Neuron (in vitro differentiated cells): ENCODE data around the gene EHHADH.

ENCODE experiments used
- H2AFZ ChIP-seq: one replicate; pipeline ENCODE4 v1.6.1; 2013; ENCODE audit warnings: low read depth, mild to moderate bottlenecking, inconsistent platforms, low read length, moderate library complexity
- H3K27me3 ChIP-seq: one replicate; pipeline ENCODE4 v1.6.1; 2013; ENCODE audit warnings: low read length; ENCODE audit not compliant: insufficient read depth
- H3K36me3 ChIP-seq: one replicate; pipeline ENCODE4 v1.6.1; 2013; ENCODE audit warnings: low read length; ENCODE audit not compliant: insufficient read depth
- H3K4me1 ChIP-seq: one replicate; pipeline ENCODE4 v1.6.1; 2013; ENCODE audit warnings: low read length; ENCODE audit not compliant: insufficient read depth
- H3K4me3 ChIP-seq: 2 replicates; pipeline ENCODE4 v1.5.1; 2013; ENCODE audit warnings: mild to moderate bottlenecking, low read length, moderate library complexity
- H3K9me3 ChIP-seq: one replicate; pipeline ENCODE4 v1.6.1; 2013; ENCODE audit warnings: low read length

Gene EHHADH

DNA sequence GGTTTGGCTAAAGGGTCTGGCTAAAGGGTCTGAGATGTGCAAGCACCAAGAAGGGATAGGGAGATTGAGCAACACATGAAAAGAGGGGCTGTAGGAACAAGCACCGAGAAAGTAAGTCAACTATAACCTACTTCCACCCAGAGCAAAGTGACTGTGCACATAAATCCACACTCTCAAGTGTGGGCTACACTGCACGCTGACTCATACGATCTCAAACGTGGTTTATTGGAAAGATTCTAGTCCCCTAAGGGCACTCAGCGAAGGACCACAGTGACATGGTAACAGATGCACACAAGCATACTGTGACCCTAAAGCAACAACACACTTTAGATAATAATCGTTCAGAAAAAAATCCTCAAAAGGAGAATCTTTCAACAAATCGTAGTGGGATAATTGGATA lies 48.0 kb downstream of the EHHADH start:
- Histone ChIP-seq H2AFZ (no peak overlapping the region), H3K27me3 (no peaks in the 10 kb centered on the region), H3K4me1 (no peaks in the 10 kb centered on the region), H3K9me3 (peaks cover 4% of the 10 kb centered on the region), H3K4me3 (no peak overlapping the region), H3K36me3 (no peaks in the 10 kb centered on the region)

DNA sequence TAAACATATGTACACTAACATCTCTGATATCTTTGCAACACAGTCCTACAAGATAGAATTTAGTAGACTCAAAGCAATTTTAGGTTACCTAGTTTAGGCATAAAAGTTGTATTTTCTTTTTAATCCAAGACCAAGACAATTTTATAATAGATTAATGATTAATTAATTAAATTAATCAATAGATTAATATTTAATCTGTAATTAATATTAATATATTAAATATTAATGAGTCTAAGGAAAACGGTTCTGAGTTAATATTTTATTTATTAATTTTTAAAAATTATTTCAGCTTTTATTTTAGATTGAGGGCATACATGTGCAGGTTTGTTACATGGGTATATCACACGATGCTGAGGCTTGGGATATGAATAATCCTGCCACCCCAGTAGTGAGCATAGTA lies 49.0 kb downstream of the EHHADH start:
- no peaks in the 10 kb centered on the region for H3K36me3 ChIP-seq
- H3K4me1 ChIP-seq: no peaks in the 10 kb centered on the region
- no peak overlapping the region for H2AFZ ChIP-seq

DNA sequence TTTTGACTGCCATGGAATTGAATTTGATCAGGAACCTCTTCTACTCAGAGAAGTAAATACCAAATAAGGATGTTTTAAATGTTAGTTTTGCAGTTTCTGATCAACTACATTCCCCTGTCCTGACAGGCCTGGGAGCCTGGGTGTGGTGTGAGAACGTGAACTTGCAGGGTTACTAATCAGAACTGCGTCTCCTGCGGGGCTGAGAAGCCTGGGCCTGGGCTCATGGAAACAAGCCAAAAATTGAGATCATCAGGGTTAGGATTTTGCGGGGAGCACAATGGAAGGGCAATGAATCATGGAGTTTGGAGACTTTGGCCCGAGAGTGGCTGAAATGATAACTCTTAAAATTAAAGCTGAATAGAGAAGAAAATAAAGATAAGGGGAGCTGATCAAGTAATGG lies 53.2 kb downstream of the EHHADH start:
- Histone ChIP-seq H3K27me3 (no peaks in the 10 kb centered on the region), H2AFZ (no peak overlapping the region), H3K36me3 (no peaks in the 10 kb centered on the region), H3K4me1 (no peaks in the 10 kb centered on the region), H3K9me3 (peaks cover 4% of the 10 kb centered on the region), H3K4me3 (no peak overlapping the region)

More for the DNA sequence above, 49.0 kb downstream of the EHHADH start:
- Histone ChIP-seq H3K27me3 (no peaks in the 10 kb centered on the region), H3K4me3 (no peak overlapping the region), H3K9me3 (peaks cover 4% of the 10 kb centered on the region)

DNA sequence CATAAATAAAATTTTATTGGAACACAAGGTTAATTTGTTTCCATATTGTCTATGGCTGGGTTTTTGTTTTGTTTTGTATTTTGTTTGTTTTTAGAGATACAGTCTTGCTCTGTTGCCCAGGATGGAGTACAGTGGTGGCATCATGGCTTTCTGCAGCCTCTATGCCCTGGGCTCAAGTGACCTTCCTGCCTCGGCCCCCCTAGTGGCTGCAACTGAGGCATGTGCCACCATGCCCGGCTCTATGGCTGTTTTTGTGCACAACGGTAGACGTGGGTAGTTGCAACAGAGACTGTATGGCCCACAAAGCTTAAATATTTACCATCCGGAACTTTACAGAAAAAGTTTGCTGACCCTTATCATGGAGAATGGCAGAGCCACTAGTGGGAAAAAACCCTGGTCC lies 54.2 kb downstream of the EHHADH start:
- H2AFZ ChIP-seq: no peak overlapping the region
- peaks cover 4% of the 10 kb centered on the region for H3K9me3 ChIP-seq
- no peak overlapping the region for H3K4me3 ChIP-seq
- H3K36me3 ChIP-seq: no peaks in the 10 kb centered on the region
- H3K4me1 ChIP-seq: no peaks in the 10 kb centered on the region
- H3K27me3 ChIP-seq: no peaks in the 10 kb centered on the region

DNA sequence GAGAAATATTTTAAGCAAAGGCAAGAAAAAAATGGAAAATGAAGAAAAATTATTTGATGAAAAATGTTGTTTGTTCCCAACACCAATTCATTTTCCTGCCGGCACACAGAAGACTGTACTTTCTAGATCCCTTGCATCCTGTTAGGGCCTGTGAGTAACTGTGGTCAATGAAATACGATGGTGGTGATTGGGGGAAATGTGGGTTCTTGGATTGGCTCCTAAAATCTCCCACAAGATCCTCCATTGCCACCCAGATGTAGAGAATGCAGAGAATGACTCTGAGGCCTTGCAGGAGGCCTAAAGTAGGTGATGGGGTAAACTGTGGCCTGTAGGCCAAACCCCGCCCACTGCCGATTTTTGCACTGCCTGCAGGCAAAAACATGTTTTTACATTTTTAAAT lies 54.6 kb downstream of the EHHADH start:
- Histone ChIP-seq H3K4me1 (no peaks in the 10 kb centered on the region), H2AFZ (no peak overlapping the region), H3K36me3 (no peaks in the 10 kb centered on the region)

DNA sequence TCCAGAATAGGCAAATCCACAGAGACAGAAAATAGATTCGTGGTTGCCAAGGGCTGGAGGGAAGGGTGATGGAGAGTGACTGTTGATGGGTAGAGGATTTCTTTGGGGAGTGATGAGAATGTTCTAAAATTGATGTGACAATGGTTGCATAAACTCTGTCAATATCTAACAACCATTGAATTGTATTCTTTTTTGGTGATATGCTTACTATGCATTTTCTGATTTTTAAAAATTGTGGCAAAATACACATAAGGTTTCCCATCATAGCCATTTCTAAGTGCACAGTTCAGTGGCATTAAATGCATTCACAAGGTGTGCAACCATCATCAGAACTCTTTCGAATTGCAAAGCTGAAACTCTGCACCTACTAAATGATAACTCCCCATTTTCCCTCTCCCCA lies 56.8 kb downstream of the EHHADH start:
- Histone ChIP-seq H3K36me3 (no peaks in the 10 kb centered on the region), H3K4me1 (no peaks in the 10 kb centered on the region), H3K27me3 (no peaks in the 10 kb centered on the region), H3K9me3 (peaks cover 6% of the 10 kb centered on the region), H2AFZ (no peak overlapping the region), H3K4me3 (no peak overlapping the region)

More for the DNA sequence above, 54.6 kb downstream of the EHHADH start:
- no peaks in the 10 kb centered on the region for H3K27me3 ChIP-seq
- no peak overlapping the region for H3K4me3 ChIP-seq
- peaks cover 4% of the 10 kb centered on the region for H3K9me3 ChIP-seq

DNA sequence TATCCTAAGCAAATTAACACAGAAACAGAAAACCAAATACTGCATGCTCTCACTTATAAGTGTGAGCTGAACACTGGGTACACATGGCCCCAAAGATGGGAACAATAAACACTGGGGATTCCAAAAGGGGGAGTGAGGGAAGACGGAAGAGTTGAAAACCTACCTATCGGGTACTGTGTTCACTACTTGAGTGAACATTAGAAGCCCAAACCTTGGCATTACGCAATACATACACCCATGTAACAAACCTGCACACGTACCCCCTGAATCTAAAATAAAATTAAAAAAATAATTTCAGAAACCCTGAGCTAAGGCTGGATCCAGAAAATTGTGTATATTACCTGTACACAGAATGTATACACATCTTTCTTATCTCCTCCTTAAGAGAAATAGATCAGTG lies 58.2 kb downstream of the EHHADH start:
- H2AFZ ChIP-seq: no peak overlapping the region
- no peaks in the 10 kb centered on the region for H3K36me3 ChIP-seq
- H3K4me1 ChIP-seq: no peaks in the 10 kb centered on the region
- peaks cover 1% of the 10 kb centered on the region for H3K9me3 ChIP-seq
- no peak overlapping the region for H3K4me3 ChIP-seq
- no peaks in the 10 kb centered on the region for H3K27me3 ChIP-seq

DNA sequence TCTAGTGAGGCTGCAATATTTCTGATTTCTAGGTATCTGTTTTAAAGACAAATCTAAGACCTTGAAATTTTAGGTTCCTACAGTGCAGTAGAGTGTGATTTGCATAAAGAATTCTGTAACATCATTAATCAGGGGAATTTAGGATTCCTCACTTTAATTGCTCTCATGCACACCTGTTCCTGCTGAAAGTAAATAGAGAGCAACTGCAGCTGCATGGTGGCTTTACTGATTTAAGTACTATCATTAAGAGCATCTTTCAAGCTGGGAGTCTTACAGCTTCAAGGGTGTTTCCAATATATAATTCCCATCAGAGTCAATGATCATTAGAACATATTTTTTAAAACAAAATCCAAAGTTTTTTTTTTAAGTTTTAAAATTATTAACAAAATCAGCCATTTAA lies 65.0 kb downstream of the EHHADH start:
- Histone ChIP-seq H3K36me3 (no peaks in the 10 kb centered on the region), H2AFZ (no peak overlapping the region), H3K9me3 (peaks cover 1% of the 10 kb centered on the region), H3K4me1 (no peaks in the 10 kb centered on the region), H3K27me3 (no peaks in the 10 kb centered on the region), H3K4me3 (no peak overlapping the region)

DNA sequence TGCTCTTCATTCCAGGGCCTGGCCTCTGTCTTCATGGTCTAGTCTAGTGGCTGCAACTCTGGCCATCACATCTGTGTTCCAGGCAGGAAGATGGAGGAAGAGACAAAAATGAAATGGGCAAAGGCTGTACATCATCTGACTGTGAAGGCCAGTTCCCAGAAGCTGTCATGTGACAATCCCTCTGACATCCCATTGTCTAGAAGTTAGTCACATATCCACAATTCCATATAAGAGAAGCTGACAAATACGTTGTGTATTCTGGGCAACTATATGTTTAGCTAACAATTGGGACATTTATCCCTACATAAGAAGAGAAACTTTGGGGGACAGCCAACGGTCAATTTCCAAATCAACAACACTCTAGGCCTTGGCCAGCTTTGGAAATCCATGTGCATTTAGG lies 66.5 kb downstream of the EHHADH start:
- H3K9me3 ChIP-seq: no peaks in the 10 kb centered on the region
- no peak overlapping the region for H3K4me3 ChIP-seq
- H3K27me3 ChIP-seq: no peaks in the 10 kb centered on the region
- H2AFZ ChIP-seq: no peak overlapping the region
- no peaks in the 10 kb centered on the region for H3K36me3 ChIP-seq
- H3K4me1 ChIP-seq: no peaks in the 10 kb centered on the region

DNA sequence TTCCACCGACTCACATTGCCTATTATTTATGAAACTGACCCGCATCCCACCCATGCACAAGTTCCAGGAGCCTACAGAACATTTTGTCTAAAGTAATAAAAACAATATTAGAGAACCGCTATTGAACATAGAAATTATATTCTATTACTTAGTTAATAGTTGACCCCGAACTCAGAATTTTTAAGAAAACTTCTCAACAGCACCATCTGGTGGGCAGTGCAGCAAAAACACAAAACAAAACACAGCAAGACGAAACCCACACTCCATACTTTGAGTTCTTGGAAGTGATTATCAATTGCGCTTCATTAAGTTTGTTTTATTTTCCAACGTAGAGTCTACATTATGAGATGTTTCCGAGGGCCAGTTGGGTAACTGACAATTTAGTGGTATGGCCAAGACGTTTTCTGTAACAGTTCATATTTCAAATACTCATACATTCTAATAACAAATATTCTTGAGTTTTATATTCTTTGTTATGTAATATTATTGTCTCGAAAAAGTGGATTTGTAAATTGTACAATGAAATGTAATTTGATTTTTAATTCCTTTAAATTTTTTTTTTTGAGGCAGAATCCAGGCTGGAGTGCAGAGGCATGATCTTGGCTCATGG lies 77.0 kb downstream of the EHHADH start:
- no peaks in the 10 kb centered on the region for H3K36me3 ChIP-seq
- no peaks in the 10 kb centered on the region for H3K27me3 ChIP-seq
- H3K9me3 ChIP-seq: no peaks in the 10 kb centered on the region
- H2AFZ ChIP-seq: no peak overlapping the region
- H3K4me3 ChIP-seq: no peak overlapping the region
- H3K4me1 ChIP-seq: peaks cover 9% of the 10 kb centered on the region

DNA sequence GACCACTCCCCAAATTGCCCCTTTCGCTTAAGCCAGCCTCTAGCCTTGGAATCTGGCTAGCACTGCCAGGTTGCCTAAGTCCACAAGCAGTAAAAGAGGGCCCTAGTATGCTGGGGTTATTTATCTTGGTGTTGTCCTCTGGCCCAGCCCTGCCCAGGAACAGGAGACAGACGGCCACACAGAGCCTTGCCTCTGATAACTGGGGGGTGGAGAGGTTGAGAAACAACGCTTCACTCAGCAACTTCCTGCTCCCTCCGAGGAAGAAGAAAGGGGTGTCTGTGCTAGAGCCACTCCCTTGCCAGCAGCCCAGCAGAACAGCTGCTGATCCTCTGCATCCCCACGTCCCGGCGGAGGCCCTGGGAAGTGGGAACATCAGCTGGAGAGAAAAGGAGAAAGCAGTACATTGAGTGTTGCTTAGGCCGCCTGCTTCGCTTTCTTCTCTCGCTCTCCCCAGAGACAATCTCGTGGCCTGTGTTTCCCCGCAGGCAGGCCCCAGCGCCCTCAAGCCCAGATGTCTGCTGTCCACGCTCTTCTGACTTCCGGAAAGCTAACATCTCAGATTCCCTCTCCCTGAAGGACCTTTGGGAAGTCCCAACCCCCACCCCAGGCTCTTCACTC lies 78.4 kb downstream of the EHHADH start:
- no peak overlapping the region for H3K4me3 ChIP-seq
- peaks cover 9% of the 10 kb centered on the region for H3K4me1 ChIP-seq
- no peaks in the 10 kb centered on the region for H3K27me3 ChIP-seq

DNA sequence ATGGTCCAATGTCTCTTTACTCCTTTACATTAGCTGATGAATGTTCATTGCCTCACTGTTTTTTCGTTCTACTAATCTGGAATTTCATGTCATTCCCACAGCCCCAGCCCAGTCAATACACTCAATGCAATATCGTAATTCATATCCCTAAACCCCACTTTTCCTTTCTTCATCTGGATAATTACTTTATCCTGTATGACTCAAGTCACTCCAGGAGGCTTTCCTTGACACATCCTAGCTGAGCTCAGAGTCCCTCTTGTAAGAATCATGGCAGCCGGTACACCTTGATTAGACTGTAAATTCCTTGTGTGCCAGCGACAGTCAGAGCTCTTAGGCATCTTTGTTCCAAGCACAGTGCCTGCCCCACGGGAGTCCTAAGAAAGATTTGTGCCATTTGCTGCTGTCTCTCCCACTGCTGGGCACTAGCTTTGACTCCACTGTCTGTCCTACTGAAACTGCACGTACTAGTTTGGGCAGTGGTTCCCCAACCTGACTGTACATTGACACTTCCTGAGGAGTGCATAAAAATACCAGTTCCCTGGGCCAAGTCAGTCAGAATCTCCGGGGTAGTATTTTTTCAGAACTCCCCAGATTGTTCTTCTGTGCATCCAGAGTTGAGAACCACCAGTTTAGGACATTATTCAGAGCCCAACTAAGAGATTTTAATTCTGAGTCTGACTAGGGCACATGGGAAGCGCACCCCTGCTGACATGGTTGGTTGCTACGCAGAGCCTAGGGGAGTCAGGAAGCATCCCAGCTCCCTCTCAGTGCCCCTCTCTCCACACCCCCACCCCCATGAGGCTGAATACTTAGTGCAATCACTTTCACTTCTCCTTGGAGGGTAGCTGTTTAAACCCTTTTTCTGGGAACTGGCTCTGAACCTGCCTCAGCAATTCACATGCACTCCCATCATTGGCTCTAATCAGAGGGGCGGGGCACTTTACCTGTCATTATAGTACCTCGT lies 81.5 kb downstream of the EHHADH start:
- peaks cover 9% of the 10 kb centered on the region for H3K4me1 ChIP-seq
- H3K27me3 ChIP-seq: no peaks in the 10 kb centered on the region
- no peaks in the 10 kb centered on the region for H3K9me3 ChIP-seq
- no peaks in the 10 kb centered on the region for H3K36me3 ChIP-seq
- H2AFZ ChIP-seq: no peak overlapping the region
- no peak overlapping the region for H3K4me3 ChIP-seq

More for the DNA sequence above, 78.4 kb downstream of the EHHADH start:
- Histone ChIP-seq H2AFZ (peak overlapping the region; percentile 46), H3K36me3 (no peaks in the 10 kb centered on the region), H3K9me3 (no peaks in the 10 kb centered on the region)
